ENCODE measurements around the gene STK36.

GRCh38 chr2:218671654-218672566, at the start of gene STK36, which contains the start of gene RNF25:
- TF ChIP-seq POU6F1 (CRISPR knock-in tag; IDR thresholded peaks at IDR 0.05; ENCODE audit: borderline replicate concordance, low read depth): no peak
- TF ChIP-seq ZFP30 (CRISPR knock-in tag; IDR thresholded peaks at IDR 0.05): 0 out of 2 replicates have a peak, but pooled peaks have one; percentile 0
- TF ChIP-seq ZNF565 (CRISPR knock-in tag; conservative IDR thresholded peaks at IDR 0.05; ENCODE audit: low read depth): no peak
- no peak for TF ChIP-seq GLIS3 (CRISPR knock-in tag; IDR thresholded peaks at IDR 0.05)
- TF ChIP-seq ESRRG (CRISPR knock-in tag; IDR thresholded peaks at IDR 0.05): no peak
- no peak for TF ChIP-seq ZFP3 (CRISPR knock-in tag; IDR thresholded peaks at IDR 0.05)
- TF ChIP-seq TOX (CRISPR knock-in tag; IDR thresholded peaks at IDR 0.05; ENCODE audit: borderline replicate concordance): no peak
- no peak for TF ChIP-seq SNAI2 (CRISPR knock-in tag; IDR thresholded peaks at IDR 0.05)
- TF ChIP-seq CSDC2 (CRISPR knock-in tag; IDR thresholded peaks at IDR 0.05): no peak
- no peak for TF ChIP-seq RARB (CRISPR knock-in tag; IDR thresholded peaks at IDR 0.05)
- TF ChIP-seq TCF4 (CRISPR knock-in tag; IDR thresholded peaks at IDR 0.05; ENCODE audit: borderline replicate concordance): no peak
- TF ChIP-seq BACH2 (CRISPR knock-in tag; IDR thresholded peaks at IDR 0.05; ENCODE audit: borderline replicate concordance): no peak
- no peak for TF ChIP-seq PATZ1 (CRISPR knock-in tag; IDR thresholded peaks at IDR 0.05; ENCODE audit: borderline replicate concordance)
- no peak for TF ChIP-seq ARNTL (CRISPR knock-in tag; IDR thresholded peaks at IDR 0.05; ENCODE audit: borderline replicate concordance, low read depth)
